ENCODE results near the gene SYT7.
A peak's percentile ranks its signal among the peaks of the same experiment; 100 is the strongest.
"Not testable (repeated sequence)": the region's sequence is repeated elsewhere in the genome, so short reads cannot be mapped to it uniquely, and the experiment has no call there.

Gene SYT7

DNA sequence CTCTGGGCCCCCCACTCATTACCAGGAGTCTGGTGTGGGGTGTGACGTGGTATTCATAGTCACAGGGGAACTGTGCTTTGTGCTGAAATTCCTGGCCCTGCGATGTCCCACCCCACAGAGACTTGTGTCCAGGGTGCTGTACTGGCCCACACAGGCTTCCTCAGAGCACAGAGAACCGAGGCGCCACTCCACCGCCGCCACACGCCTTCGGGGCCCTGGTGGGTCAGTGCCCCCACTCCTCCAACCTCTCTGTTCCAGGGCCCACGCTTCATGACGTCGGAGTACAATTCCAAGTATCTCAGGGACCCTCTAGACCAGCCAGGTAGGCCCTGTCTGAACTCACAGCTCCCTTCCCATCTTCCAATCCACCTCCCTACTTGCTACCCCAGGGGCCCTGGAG lies 95.8 kb downstream of the SYT7 start:
- H3K4me3 ChIP-seq (ENCODE audit: low read length), result no peak overlapping the region
- TF ChIP-seq, protein P1, sequence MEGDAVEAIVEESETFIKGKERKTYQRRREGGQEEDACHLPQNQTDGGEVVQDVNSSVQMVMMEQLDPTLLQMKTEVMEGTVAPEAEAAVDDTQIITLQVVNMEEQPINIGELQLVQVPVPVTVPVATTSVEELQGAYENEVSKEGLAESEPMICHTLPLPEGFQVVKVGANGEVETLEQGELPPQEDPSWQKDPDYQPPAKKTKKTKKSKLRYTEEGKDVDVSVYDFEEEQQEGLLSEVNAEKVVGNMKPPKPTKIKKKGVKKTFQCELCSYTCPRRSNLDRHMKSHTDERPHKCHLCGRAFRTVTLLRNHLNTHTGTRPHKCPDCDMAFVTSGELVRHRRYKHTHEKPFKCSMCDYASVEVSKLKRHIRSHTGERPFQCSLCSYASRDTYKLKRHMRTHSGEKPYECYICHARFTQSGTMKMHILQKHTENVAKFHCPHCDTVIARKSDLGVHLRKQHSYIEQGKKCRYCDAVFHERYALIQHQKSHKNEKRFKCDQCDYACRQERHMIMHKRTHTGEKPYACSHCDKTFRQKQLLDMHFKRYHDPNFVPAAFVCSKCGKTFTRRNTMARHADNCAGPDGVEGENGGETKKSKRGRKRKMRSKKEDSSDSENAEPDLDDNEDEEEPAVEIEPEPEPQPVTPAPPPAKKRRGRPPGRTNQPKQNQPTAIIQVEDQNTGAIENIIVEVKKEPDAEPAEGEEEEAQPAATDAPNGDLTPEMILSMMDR (conservative IDR thresholded peaks at IDR 0.05; ENCODE audit: low read depth, low read length), result no peak
- no peak for DNase-seq (ENCODE audit: low read depth)

DNA sequence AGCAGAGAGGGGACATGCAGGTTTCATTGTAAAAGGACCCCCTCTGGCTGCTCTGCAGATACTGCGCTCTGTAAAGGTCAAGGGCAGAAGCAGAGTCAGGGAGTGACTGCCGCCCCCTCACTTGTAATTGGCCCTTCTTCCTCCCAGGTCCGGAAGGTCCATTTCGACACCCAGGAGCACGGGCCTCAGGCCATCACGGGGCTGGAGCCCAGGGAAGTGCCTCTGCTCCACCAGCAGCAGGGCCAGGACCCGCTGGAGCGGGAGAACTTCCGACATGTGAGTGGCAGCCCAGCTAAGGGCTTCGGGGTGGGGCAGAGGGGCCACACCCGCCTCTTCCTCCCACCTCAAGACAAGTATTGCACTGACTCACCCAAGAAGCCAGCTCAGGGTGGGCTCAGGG lies 96.3 kb downstream of the SYT7 start:
- TF ChIP-seq, protein P1 (conservative IDR thresholded peaks at IDR 0.05; ENCODE audit: low read depth, low read length), result no peak
- H3K4me3 ChIP-seq (ENCODE audit: low read length), result no peak overlapping the region
- no peak for DNase-seq (ENCODE audit: low read depth)

DNA sequence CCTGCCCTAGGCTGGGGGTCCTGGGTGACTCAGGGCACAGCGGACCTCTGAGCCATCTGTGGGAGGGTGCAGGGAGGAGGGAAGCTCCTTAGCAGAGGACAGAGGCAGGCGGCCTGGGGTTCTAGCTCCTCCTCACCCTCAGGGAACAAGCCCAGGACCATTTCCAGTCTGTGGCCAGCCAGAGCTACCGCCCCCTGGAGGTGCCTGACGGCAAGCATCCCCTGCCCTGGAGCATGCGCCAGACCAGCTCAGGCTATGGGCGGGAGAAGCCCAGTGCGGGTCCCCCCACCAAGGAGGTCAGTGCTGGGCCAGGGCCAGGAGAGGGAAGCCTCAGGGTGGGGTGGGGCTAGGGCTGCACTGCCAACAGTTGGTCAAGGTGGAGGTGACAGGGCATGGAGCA lies 98.4 kb downstream of the SYT7 start:
- no peak for DNase-seq (ENCODE audit: low read depth)
- no peak overlapping the region for H3K4me3 ChIP-seq (ENCODE audit: low read length)
- TF ChIP-seq, protein P1 (conservative IDR thresholded peaks at IDR 0.05; ENCODE audit: low read depth, low read length), result peak; percentile 73

DNA sequence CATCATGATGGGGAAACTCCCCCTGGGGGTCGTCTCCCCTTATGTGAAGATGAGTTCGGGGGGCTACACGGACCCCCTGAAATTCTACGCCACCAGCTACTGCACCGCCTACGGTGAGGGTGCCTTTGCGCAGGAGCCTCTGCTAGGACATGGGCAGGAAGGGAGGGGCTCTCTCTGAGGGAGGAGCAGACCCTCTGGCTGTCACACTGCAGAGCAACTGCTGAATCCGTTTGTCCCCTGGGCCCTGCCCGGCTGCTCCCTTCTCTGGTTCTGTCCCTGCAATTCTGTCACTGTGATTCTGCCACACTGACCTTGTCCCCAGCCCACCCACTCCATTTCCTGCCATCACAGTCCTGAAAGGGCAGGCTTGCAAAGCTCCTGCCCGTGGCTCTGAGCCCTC lies 99.1 kb downstream of the SYT7 start:
- no peak for DNase-seq (ENCODE audit: low read depth)
- no peak overlapping the region for H3K4me3 ChIP-seq (ENCODE audit: low read length)
- TF ChIP-seq, protein P1 (conservative IDR thresholded peaks at IDR 0.05; ENCODE audit: low read depth, low read length), result no peak

DNA sequence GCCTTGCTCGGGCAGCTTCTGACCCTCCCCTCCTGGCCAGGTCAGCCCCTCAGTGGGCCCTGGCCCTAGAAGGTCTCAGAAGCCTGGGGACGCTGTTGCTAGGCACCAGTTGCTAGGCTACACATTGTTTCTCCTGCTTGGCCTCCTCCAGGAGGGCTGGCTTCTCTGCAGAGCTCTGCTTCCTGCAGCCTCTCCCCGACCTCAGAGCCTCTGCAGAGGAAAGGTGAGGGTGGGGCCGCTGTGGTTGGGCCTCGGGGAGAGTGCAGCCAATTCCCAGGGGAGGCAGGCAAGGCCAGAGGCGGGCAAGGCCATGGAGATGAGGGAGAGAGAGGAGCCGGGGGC lies 99.9 kb downstream of the SYT7 start:
- no peak overlapping the region for H3K4me3 ChIP-seq (ENCODE audit: low read length)
- TF ChIP-seq, protein P1 (conservative IDR thresholded peaks at IDR 0.05; ENCODE audit: low read depth, low read length), result no peak

DNA sequence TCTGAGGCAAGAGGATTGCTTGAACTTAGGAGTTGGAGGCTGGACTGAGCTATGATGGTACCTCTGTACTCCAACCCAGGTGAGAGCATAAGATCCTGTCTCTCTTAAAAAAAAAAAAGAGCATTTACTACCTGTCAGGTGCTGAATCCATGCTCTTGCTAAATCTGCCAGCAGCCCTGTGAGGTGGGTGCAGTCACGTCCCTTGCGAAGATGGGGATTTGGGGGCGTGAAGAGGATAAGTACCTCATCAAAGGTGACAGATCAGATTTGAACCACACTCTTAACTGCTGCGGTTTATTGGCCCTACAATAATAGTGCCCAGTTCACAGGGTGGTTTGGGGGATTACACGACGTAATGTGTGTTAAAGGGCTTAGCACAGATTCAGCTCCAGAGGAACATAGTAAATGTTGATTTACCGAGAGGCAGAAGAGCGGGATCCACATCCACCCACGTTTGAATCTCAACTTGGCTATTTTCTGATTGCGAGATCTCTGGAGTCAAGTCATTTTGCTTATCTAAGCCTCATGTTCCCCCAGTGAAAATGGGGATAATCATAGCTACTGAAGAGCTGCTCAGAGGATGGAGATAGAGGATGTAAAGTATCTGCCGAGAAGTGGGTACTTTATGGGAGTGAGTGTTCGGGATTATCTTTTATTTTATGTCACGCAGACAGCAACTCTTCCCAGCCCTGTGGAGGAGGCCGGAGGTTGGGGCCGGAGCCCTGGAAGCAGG lies 100.4 kb downstream of the SYT7 start:
- no peak for DNase-seq (ENCODE audit: low read depth)
- H3K4me3 ChIP-seq (ENCODE audit: low read length), result no peak overlapping the region
- TF ChIP-seq, protein P1 (conservative IDR thresholded peaks at IDR 0.05; ENCODE audit: low read depth, low read length), result no peak

More for the DNA sequence above, 99.9 kb downstream of the SYT7 start:
- DNase-seq (ENCODE audit: low read depth), result no peak

DNA sequence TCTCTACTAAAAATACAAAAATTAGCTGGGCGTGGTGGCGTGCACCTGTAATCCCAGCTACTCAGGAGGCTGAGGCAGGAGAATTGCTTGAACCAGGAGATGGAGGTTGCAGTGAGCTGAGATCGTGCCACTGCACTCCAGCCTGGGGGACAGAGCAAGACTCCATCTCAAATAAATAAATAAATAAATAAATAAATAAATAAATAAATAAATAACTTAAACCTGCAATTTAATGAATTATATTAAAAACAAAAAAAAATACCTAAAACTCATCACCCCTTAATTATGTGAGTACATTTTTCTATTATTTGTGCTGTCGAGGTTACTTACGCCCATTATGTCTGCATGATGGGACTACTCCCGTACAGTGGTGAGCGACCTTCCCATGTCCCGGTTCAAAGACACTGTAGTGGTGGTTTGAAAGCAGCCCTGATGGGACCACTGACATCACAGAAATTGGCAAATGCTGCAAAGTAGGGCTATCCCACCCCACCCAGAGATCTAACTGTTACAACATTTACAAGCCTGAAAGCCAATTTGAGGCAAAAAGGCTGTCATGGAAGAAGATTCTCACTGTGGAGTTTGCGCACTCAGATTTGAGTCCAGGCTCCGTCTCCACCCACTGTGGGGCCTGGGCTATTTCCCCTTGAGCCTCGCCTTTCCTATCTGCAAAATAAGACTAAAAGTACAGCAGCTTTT lies 101.4 kb downstream of the SYT7 start:
- H3K4me3 ChIP-seq (ENCODE audit: low read length); DNase-seq (ENCODE audit: low read depth): not testable (repeated sequence)
